ENCODE data around the gene KDM4C. TPM values are rescaled to one million over a fixed set of nuclear protein-coding genes. Genes with fewer than 3 reads are reported as not detected.

Gene KDM4C
- total RNA-seq, 1 experiment from 2014 or later = 11.5 TPM

- peak; percentile 69 for DNase-seq (ENCODE audit: low read depth)
These were observed 144.7 kb downstream of the KDM4C start for GRCh38 chr9:6902423-6902822.

GRCh38 chr9:6904371-6904770 lies 146.6 kb downstream of the KDM4C start:
- no peak for DNase-seq (ENCODE audit: low read depth)

- no peak for DNase-seq (ENCODE audit: low read depth)
These were observed 148.1 kb downstream of the KDM4C start for GRCh38 chr9:6905850-6906375.

GRCh38 chr9:6907772-6908381 lies 150.1 kb downstream of the KDM4C start:
- DNase-seq (ENCODE audit: low read depth) = peak; percentile 26

GRCh38 chr9:6909181-6909580 lies 151.4 kb downstream of the KDM4C start:
- no peak for DNase-seq (ENCODE audit: low read depth)

- peak; percentile 7 for DNase-seq (ENCODE audit: low read depth)
These were observed 152.3 kb downstream of the KDM4C start for GRCh38 chr9:6910032-6910431.

GRCh38 chr9:6910497-6910896 lies 152.7 kb downstream of the KDM4C start:
- no peak for DNase-seq (ENCODE audit: low read depth)

GRCh38 chr9:6911901-6912638 lies 154.3 kb downstream of the KDM4C start:
- DNase-seq (ENCODE audit: low read depth) = no peak

GRCh38 chr9:6915635-6916034 lies 157.9 kb downstream of the KDM4C start:
- DNase-seq (ENCODE audit: low read depth) = no peak

GRCh38 chr9:6917162-6917561 lies 159.4 kb downstream of the KDM4C start:
- DNase-seq (ENCODE audit: low read depth) = no peak

GRCh38 chr9:6920041-6920440 lies 162.3 kb downstream of the KDM4C start:
- DNase-seq (ENCODE audit: low read depth) = no peak

- no peak for DNase-seq (ENCODE audit: low read depth)
These were observed 163.5 kb downstream of the KDM4C start for GRCh38 chr9:6921315-6921714.

GRCh38 chr9:6922124-6922676 lies 164.4 kb downstream of the KDM4C start:
- no peak for DNase-seq (ENCODE audit: low read depth)

GRCh38 chr9:6922680-6923079 lies 164.9 kb downstream of the KDM4C start:
- no peak for DNase-seq (ENCODE audit: low read depth)

- DNase-seq (ENCODE audit: low read depth) = no peak
These were observed 165.3 kb downstream of the KDM4C start for GRCh38 chr9:6923086-6923485.

GRCh38 chr9:6924149-6924548 lies 166.4 kb downstream of the KDM4C start:
- no peak for DNase-seq (ENCODE audit: low read depth)

- no peak for DNase-seq (ENCODE audit: low read depth)
These were observed 167.3 kb downstream of the KDM4C start for GRCh38 chr9:6924988-6925563.

- DNase-seq (ENCODE audit: low read depth) = no peak
These were observed 168.1 kb downstream of the KDM4C start for GRCh38 chr9:6925836-6926235.

GRCh38 chr9:6926436-6926835 lies 168.7 kb downstream of the KDM4C start:
- no peak for DNase-seq (ENCODE audit: low read depth)

GRCh38 chr9:6927838-6928237 lies 170.1 kb downstream of the KDM4C start:
- DNase-seq (ENCODE audit: low read depth) = no peak

- DNase-seq (ENCODE audit: low read depth) = no peak
These were observed 171.1 kb downstream of the KDM4C start for GRCh38 chr9:6928863-6929262.
